Keratinocyte (primary cell): Measurements from ENCODE around the gene H3-3A. TPM values are rescaled to one million over a fixed set of nuclear protein-coding genes. Genes with fewer than 3 reads are reported as not detected.

Source experiments
- DNase-seq: peaks from one replicate; pipeline ENCODE4 v3.0.0-alpha.2; 2011; ENCODE audit warnings: low read depth, missing footprints, low spot score
- FAIRE-seq: peaks from 2 replicates; lab custom pipeline; 2011; peaks lifted over from hg19 to GRCh38; lab: Jason Lieb, UNC
- H2AFZ ChIP-seq: 2 replicates; pipeline ENCODE4 v1.6.0; 2012; ENCODE audit warnings: low read length, control low read depth, inconsistent platforms; ENCODE audit not compliant: control insufficient read depth
- H3K27ac ChIP-seq: 2 replicates; pipeline ENCODE4 v1.5.1; 2011; ENCODE audit warnings: low read length; ENCODE audit not compliant: control insufficient read depth, insufficient read depth
- H3K27me3 ChIP-seq: 3 replicates; pipeline ENCODE4 v1.6.0; 2011; ENCODE audit warnings: low read length; ENCODE audit not compliant: control insufficient read depth, insufficient read depth; ENCODE audit errors: extremely low read depth
- H3K36me3 ChIP-seq, 2 experiments: 2 replicates in 1 of 2; 3 replicates in 1 of 2; pipeline ENCODE4 v1.5.1; 2011; ENCODE audit warnings: low read length in 2 of 2, mild to moderate bottlenecking in 1 of 2; ENCODE audit not compliant: control insufficient read depth in 2 of 2, insufficient read depth in 2 of 2; ENCODE audit errors: extremely low read depth in 1 of 2
- H3K4me1 ChIP-seq: 3 replicates; pipeline ENCODE4 v1.5.1; 2011; ENCODE audit warnings: low read length; ENCODE audit not compliant: control insufficient read depth, insufficient read depth; ENCODE audit errors: extremely low read depth
- H3K4me2 ChIP-seq: 3 replicates; pipeline ENCODE4 v1.6.0; 2011; ENCODE audit warnings: low read depth, low read length; ENCODE audit not compliant: control insufficient read depth, insufficient read depth; ENCODE audit errors: extremely low read depth
- H3K4me3 ChIP-seq, 3 experiments: fragments of 200-600 bp in 1 of 3; sonication (generic) in 1 of 3; 2 replicates in 2 of 3; 3 replicates in 1 of 3; pipeline ENCODE4 v1.5.1; 2011 to 2016; ENCODE audit warnings: low read length in 3 of 3, mild to moderate bottlenecking in 3 of 3, control low read depth in 2 of 3, inconsistent platforms in 1 of 3, low read depth in 1 of 3, mixed read lengths in 1 of 3, mixed run types in 1 of 3, moderate library complexity in 1 of 3; ENCODE audit not compliant: control insufficient read depth in 2 of 3, insufficient read depth in 2 of 3; ENCODE audit errors: extremely low read depth in 1 of 3
- H3K79me2 ChIP-seq: 2 replicates; pipeline ENCODE4 v1.6.0; 2012; ENCODE audit warnings: low read length; ENCODE audit not compliant: control insufficient read depth, insufficient read depth
- H3K9ac ChIP-seq: 3 replicates; pipeline ENCODE4 v1.6.0; 2011; ENCODE audit warnings: low read length; ENCODE audit not compliant: control insufficient read depth, insufficient read depth; ENCODE audit errors: extremely low read depth
- H3K9me1 ChIP-seq: 3 replicates; pipeline ENCODE4 v1.6.0; 2011; ENCODE audit warnings: low read length; ENCODE audit not compliant: control insufficient read depth, insufficient read depth; ENCODE audit errors: extremely low read depth
- H3K9me3 ChIP-seq: 2 replicates; pipeline ENCODE4 v1.5.1; 2012; ENCODE audit warnings: low read depth, low read length; ENCODE audit not compliant: control insufficient read depth
- H4K20me1 ChIP-seq: 3 replicates; pipeline ENCODE4 v1.6.0; 2011; ENCODE audit warnings: low read length; ENCODE audit not compliant: control insufficient read depth, insufficient read depth; ENCODE audit errors: extremely low read depth
- CTCF ChIP-seq, 3 experiments: IDR thresholded peaks in 1 of 3; conservative IDR thresholded peaks in 1 of 3; optimal IDR thresholded peaks in 1 of 3; 2 replicates in 2 of 3; 3 replicates in 1 of 3; pipeline versions ENCODE3 to v1.5.1; 2011; ENCODE audit warnings: low read length in 3 of 3, mild to moderate bottlenecking in 3 of 3, moderate library complexity in 2 of 3, control low read depth in 1 of 3, inconsistent platforms in 1 of 3; ENCODE audit not compliant: insufficient read depth in 2 of 3; ENCODE audit errors: extremely low read depth in 1 of 3
- EZH2 ChIP-seq: IDR thresholded peaks from one replicate; pipeline ENCODE4 v1.6.1; 2012; ENCODE audit warnings: inconsistent platforms, mild to moderate bottlenecking, low read length, moderate library complexity
- dilution Hi-C: fragments of 300-500 bp; cut with MboI; formaldehyde crosslinking; loops from one replicate; pipeline ENCODE4 v1.7.0; 2020; ENCODE audit warnings: low sequenced_read_pairs; ENCODE audit not compliant: extremely low pct_ligation_motif_present
- polyA plus RNA-seq, 5 experiments: library from polyadenylated mRNA; depleted of rRNA in 3 of 5; stranded (reverse) in 3 of 5; stranded (forward) in 1 of 5; unstranded in 1 of 5; fragments of >200 nt; gene quantifications; 1 replicate in 1 of 5; 2 replicates in 3 of 5; 3 replicates in 1 of 5; pipeline versions ENCODE4 v1.2.1 to v1.2.3, GENCODE V29; 2011 to 2012; ENCODE audit warnings: missing spikeins in 2 of 5, low read depth in 1 of 5, low replicate concordance in 1 of 5

The H3-3A gene
- polyA plus RNA-seq, 1 donor (not counting 4 experiments of a cell fraction or from before 2014, with no cell fraction given) = 291 TPM

GRCh38 chr1:226082587-226082917 is 20.0 kb downstream of the H3-3A start:
- H3K4me1 ChIP-seq = peaks cover 5% of the 10 kb centered on the region
- H3K79me2 ChIP-seq = no peaks in the 10 kb centered on the region
- peak overlapping the region; percentile 72 for H3K9ac ChIP-seq
- H3K36me3 ChIP-seq = no peaks in the 10 kb centered on the region
- dilution Hi-C loops = no loop called here
- peak overlapping the region; percentile 77 for H3K4me2 ChIP-seq
- H3K4me3 ChIP-seq = peak overlapping the region in 2 of 3 experiments; percentile 65 to 70
- no peak overlapping the region for H3K27ac ChIP-seq
- H3K9me3 ChIP-seq = no peaks in the 10 kb centered on the region
- peak overlapping the region; percentile 63 for H2AFZ ChIP-seq
- TF ChIP-seq CTCF (optimal IDR thresholded peaks at IDR 0.05 in 1 of 3, IDR thresholded peaks at IDR 0.05 in 1 of 3, conservative IDR thresholded peaks at IDR 0.05 in 1 of 3; ENCODE audit: extremely low read depth in 1 of 3, insufficient read depth in 2 of 3, low read length in 3 of 3) = no peak
- TF ChIP-seq EZH2 = no peak
- DNase-seq = no peak
- H3K9me1 ChIP-seq = no peaks in the 10 kb centered on the region
- no peaks in the 10 kb centered on the region for H3K27me3 ChIP-seq
- no peak for FAIRE-seq
- no peaks in the 10 kb centered on the region for H4K20me1 ChIP-seq

- Histone ChIP-seq H3K27ac (peak overlapping the region; percentile 60), H3K4me3 (peak overlapping the region; percentile 62 to 70 (median 65)), H3K4me1 (peaks cover 5% of the 10 kb centered on the region), H3K4me2 (peak overlapping the region; percentile 77), H3K9me1 (no peaks in the 10 kb centered on the region), H3K79me2 (no peaks in the 10 kb centered on the region), H4K20me1 (no peaks in the 10 kb centered on the region), H3K27me3 (no peaks in the 10 kb centered on the region), H3K36me3 (no peaks in the 10 kb centered on the region), H3K9me3 (no peaks in the 10 kb centered on the region), H3K9ac (peak overlapping the region; percentile 72), H2AFZ (peak overlapping the region; percentile 63)
- TF ChIP-seq EZH2 (no peak), CTCF (optimal IDR thresholded peaks at IDR 0.05 in 1 of 3, IDR thresholded peaks at IDR 0.05 in 1 of 3, conservative IDR thresholded peaks at IDR 0.05 in 1 of 3; ENCODE audit: extremely low read depth in 1 of 3, insufficient read depth in 2 of 3, low read length in 3 of 3) (no peak)
- FAIRE-seq = no peak
- no peak for DNase-seq
- dilution Hi-C loops = no loop called here
These were observed 20.4 kb downstream of the H3-3A start for GRCh38 chr1:226082959-226083301.
